ENCODE data around the gene PACRG.
"Not testable (repeated sequence)": the region's sequence is repeated elsewhere in the genome, so short reads cannot be mapped to it uniquely, and the experiment has no call there.

Gene PACRG

GRCh38 chr6:162951164-162951743, 223.5 kb downstream of the PACRG start:
- no peak for DNase-seq

GRCh38 chr6:162952423-162952822, 224.6 kb downstream of the PACRG start:
- no peak for DNase-seq

GRCh38 chr6:162957062-162957461, 229.3 kb downstream of the PACRG start:
- no peak for DNase-seq

- DNase-seq, result no peak
These were observed 233.1 kb downstream of the PACRG start for GRCh38 chr6:162960679-162961457.

GRCh38 chr6:162962093-162962492, 234.3 kb downstream of the PACRG start:
- DNase-seq, result no peak

GRCh38 chr6:162963861-162964260, 236.1 kb downstream of the PACRG start:
- no peak for DNase-seq

- DNase-seq, result no peak
These were observed 236.8 kb downstream of the PACRG start for GRCh38 chr6:162964488-162965140.

GRCh38 chr6:162965366-162965765, 237.6 kb downstream of the PACRG start:
- no peak for DNase-seq

GRCh38 chr6:162970246-162970645, 242.5 kb downstream of the PACRG start:
- DNase-seq, result no peak

- no peak for DNase-seq
These were observed 243.6 kb downstream of the PACRG start for GRCh38 chr6:162971356-162971755.

GRCh38 chr6:162973151-162973872, 245.5 kb downstream of the PACRG start:
- DNase-seq, result no peak

- DNase-seq, result no peak
These were observed 246.2 kb downstream of the PACRG start for GRCh38 chr6:162973980-162974379.

GRCh38 chr6:162974685-162975084, 246.9 kb downstream of the PACRG start:
- DNase-seq, result no peak

GRCh38 chr6:162976141-162976540, 248.4 kb downstream of the PACRG start:
- no peak for DNase-seq

GRCh38 chr6:162983234-162983633, 255.5 kb downstream of the PACRG start:
- not testable (repeated sequence) for DNase-seq

- no peak for DNase-seq
These were observed 271.0 kb downstream of the PACRG start for GRCh38 chr6:162998777-162999176.

GRCh38 chr6:162999575-163000285, 272.0 kb downstream of the PACRG start:
- no peak for DNase-seq

GRCh38 chr6:163001330-163001729, 273.6 kb downstream of the PACRG start:
- no peak for DNase-seq

GRCh38 chr6:163008186-163008585, 280.4 kb downstream of the PACRG start:
- DNase-seq, result no peak

GRCh38 chr6:163008626-163009025, 280.9 kb downstream of the PACRG start:
- DNase-seq, result no peak

GRCh38 chr6:163010145-163010544, 282.4 kb downstream of the PACRG start:
- DNase-seq, result no peak

- DNase-seq, result no peak
These were observed 287.0 kb downstream of the PACRG start for GRCh38 chr6:163014736-163015135.

GRCh38 chr6:163017801-163018200, 290.0 kb downstream of the PACRG start:
- no peak for DNase-seq

Measured in activated effector memory CD4-positive, alpha-beta T cell treated with anti-CD3 and anti-CD28 coated beads, Interleukin-2, amount 50 U/mL, for 16 hours (primary cell).